Measurements from ENCODE around the gene SHB. TPM values are rescaled to one million over a fixed set of nuclear protein-coding genes. Genes with fewer than 3 reads are reported as not detected.

SHB gene
- total RNA-seq, 4 donors from 2014 or later: 27.6 to 42.6 (median 34.5) TPM

DNA sequence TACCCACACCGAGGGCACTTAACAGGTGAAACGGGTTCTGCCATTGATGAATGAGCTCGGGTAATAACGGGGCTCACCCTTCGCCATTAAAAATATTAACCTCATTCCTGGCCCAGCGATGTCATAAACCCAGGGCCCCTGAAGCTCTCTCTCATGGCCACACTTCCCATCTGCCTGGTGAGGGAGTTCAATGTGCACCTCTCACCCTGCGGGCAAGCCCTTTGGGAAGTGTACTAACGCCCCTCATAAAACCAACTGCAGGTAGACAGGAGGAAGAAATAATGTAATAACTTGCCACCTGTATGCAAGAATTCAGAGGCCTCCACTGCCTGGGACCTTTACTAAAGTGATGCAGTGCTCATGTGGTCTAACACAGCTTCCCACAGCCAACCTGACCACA lies 35.1 kb downstream of the SHB start:
- WGBS, 2 donors: 85 to 87% methylated on average over 8 of the region's 8 CpGs
- H3K4me3 ChIP-seq (ENCODE audit: low read depth, poor library complexity, severe bottlenecking): no peak overlapping the region
- DNase-seq (ENCODE audit: low spot score in 2 of 2): no peak
- TF ChIP-seq POLR2A (IDR thresholded peaks at IDR 0.05): no peak
- TF ChIP-seq, protein P1, sequence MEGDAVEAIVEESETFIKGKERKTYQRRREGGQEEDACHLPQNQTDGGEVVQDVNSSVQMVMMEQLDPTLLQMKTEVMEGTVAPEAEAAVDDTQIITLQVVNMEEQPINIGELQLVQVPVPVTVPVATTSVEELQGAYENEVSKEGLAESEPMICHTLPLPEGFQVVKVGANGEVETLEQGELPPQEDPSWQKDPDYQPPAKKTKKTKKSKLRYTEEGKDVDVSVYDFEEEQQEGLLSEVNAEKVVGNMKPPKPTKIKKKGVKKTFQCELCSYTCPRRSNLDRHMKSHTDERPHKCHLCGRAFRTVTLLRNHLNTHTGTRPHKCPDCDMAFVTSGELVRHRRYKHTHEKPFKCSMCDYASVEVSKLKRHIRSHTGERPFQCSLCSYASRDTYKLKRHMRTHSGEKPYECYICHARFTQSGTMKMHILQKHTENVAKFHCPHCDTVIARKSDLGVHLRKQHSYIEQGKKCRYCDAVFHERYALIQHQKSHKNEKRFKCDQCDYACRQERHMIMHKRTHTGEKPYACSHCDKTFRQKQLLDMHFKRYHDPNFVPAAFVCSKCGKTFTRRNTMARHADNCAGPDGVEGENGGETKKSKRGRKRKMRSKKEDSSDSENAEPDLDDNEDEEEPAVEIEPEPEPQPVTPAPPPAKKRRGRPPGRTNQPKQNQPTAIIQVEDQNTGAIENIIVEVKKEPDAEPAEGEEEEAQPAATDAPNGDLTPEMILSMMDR (IDR thresholded peaks at IDR 0.05): no peak
- intact Hi-C loops (cut with DNase I; ENCODE audit: low total_unique reads): no loop called here

DNA sequence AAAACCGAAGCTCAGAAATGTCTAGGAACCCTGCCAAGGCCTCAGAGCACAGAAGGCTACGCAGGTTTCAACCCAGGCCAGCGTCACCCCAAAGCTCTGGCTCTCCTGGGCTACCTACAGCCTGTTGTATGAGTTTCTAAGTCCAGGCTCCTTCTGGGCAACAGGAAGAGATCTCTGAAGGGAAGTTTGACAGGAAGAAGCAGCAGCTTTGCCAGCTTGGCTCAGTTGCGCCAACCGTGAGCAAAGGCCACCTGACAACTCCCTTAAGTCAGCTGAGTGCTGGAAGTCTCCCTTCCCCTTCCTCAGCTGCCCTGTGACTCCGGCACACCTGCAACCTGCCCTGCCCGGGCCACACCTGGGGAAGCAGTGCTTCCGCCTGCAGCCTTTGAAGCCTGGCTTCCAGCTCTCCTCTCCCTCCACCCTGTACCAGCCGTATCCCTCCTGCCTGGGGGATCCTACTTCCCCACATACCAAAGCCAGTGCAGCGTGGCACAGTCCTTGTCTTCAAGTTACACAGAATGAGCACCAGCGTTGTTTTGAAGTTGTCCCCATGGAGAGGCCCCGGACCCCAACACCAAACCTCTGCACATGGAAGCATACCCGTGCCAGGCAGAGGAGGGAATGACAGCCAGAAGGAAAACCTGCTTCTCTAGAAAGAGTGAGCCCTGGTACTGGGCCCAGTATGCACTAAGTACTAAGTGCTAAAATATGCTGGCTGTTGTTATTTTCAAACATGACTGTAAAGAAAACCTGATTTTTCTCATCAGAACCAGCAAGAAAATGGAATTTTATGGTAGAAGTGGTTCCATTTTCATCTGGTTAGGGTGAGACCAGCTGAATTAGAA lies 36.5 kb downstream of the SHB start:
- peak in 1 of 2 donors; percentile 43 for DNase-seq (ENCODE audit: low spot score in 2 of 2)

DNA sequence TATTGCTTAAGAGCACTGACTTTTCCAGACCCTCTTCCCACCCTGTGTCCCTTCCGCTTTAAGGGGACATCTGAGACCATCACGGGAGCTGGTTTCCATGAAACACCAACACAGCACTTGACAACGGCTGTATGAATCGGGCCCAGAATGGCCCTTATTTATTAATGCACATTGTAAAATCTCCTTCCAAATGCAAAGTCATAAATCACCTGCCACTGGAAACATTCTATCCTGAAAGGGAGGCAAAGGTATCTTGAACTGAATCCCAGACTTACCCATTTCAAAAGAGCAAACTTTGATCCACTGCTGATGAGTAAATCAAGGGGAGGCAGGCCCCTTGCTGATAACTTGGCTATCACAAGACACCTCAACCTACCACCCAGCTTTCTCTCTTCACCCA lies 37.4 kb downstream of the SHB start:
- no peak overlapping the region for H3K4me3 ChIP-seq (ENCODE audit: low read depth, poor library complexity, severe bottlenecking)
- WGBS, 2 donors: 58 to 62% methylated on average over 4 of the region's 4 CpGs
- intact Hi-C loops (cut with DNase I; ENCODE audit: low total_unique reads): no loop called here
- no peak for DNase-seq (ENCODE audit: low spot score in 2 of 2)
- TF ChIP-seq POLR2A (IDR thresholded peaks at IDR 0.05): no peak
- TF ChIP-seq, protein P1 (IDR thresholded peaks at IDR 0.05): no peak

More for the DNA sequence above, 36.5 kb downstream of the SHB start:
- TF ChIP-seq POLR2A (IDR thresholded peaks at IDR 0.05): no peak
- intact Hi-C loops (cut with DNase I; ENCODE audit: low total_unique reads): no loop called here
- 28 to 56% methylated on average over 11 to 13 of the region's 13 CpGs for WGBS, 2 donors
- no peak overlapping the region for H3K4me3 ChIP-seq (ENCODE audit: low read depth, poor library complexity, severe bottlenecking)

DNA sequence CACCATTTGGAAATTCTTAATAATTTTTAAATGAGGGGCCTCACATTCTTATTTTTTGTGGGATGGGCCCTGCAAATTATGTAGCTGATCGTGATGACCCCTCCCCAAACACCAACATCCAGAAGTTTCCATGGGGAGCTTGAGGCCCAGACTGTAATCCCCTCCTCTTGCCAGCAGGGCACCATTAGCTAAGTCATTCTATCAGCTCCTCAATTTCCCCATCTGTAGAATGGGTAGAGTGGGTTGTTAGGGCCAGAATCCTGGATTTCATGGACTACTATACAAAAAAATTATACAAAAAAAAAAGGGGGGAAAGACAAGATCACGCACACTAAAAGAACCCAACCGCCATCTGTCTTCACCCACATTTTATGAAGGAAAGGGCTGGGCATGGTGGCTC lies 38.4 kb downstream of the SHB start:
- H3K4me3 ChIP-seq (ENCODE audit: low read depth, poor library complexity, severe bottlenecking): no peak overlapping the region
- DNase-seq (ENCODE audit: low spot score in 2 of 2): no peak
- WGBS, 2 donors: 93 to 94% methylated on average over 3 of the region's 3 CpGs
- intact Hi-C loops (cut with DNase I; ENCODE audit: low total_unique reads): no loop called here
- TF ChIP-seq, protein P1 (IDR thresholded peaks at IDR 0.05): no peak
- no peak for TF ChIP-seq POLR2A (IDR thresholded peaks at IDR 0.05)

DNA sequence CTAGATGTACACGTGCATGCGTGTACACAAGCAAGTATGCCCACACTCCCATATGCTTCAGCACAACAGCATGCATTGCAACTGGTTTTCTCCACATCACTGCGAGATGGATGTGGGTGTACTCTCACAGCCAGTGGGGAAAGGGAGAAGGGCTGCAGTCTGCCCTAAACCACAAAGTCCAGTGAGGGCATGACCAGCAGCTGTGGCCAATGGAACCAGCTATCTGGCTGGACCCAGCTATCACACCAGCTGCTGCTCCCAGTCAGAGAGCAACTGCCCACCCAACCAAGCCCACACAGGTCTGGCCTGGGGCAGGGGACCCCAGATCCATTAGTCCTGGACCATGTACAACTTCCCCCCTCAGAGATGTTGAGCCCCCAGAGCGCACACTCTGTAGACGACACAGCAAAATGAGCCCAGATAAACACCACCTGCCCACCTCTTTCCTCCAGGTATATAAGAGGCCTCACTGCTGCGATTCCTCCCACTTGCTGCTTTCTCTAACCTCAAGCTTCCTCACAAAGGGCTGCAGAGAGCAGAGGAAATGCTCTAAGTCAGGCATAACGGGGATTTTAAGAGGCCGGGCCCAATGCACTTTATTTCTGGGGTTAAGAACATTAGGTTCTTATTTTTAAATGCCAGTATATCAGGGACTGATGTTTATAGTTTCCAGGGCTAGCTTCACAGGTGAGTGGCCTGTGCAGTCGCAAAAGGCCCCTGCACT lies 39.0 kb downstream of the SHB start:
- no peak for DNase-seq (ENCODE audit: low spot score in 2 of 2)
- TF ChIP-seq, protein P1 (IDR thresholded peaks at IDR 0.05): no peak
- no peak for TF ChIP-seq POLR2A (IDR thresholded peaks at IDR 0.05)
- intact Hi-C loops (cut with DNase I; ENCODE audit: low total_unique reads): no loop called here
- WGBS, 2 donors: 89 to 94% methylated on average over 9 of the region's 9 CpGs
- no peak overlapping the region for H3K4me3 ChIP-seq (ENCODE audit: low read depth, poor library complexity, severe bottlenecking)

DNA sequence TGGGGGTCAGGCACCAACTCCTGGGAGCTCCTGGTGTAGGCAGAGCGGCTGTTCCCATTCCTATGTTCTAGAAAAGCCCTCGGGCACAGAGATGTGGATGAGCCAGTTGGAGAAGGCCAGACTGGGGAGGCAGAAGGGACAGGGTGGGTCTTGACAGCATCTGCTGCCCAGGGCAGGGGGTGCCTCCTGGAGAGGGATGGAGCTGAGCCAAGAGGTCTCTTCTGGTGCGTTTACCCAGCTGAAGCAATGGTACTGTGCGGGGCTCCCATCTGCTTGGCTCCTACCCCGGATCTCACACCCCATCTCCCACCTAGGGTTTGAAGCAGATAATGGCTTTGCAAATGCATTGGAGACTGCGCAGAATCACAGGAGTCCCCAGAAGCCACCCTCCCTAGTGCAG lies 41.3 kb downstream of the SHB start:
- no peak for DNase-seq (ENCODE audit: low spot score in 2 of 2)

More for the DNA sequence above, 41.3 kb downstream of the SHB start:
- H3K4me3 ChIP-seq (ENCODE audit: low read depth, poor library complexity, severe bottlenecking): no peak overlapping the region
- WGBS, 2 donors: 86 to 89% methylated on average over 6 of the region's 6 CpGs
- intact Hi-C loops (cut with DNase I; ENCODE audit: low total_unique reads): no loop called here
- TF ChIP-seq POLR2A (IDR thresholded peaks at IDR 0.05): no peak
- TF ChIP-seq, protein P1 (IDR thresholded peaks at IDR 0.05): no peak

Measured in lower leg skin (tissue), 4 donors.